Renal cortical epithelial cell (primary cell): Measurements from ENCODE around the gene PNKD. TPM values are rescaled to one million over a fixed set of nuclear protein-coding genes. Genes with fewer than 3 reads are reported as not detected.

Experiments
- DNase-seq: peaks from one replicate; pipeline ENCODE4 v3.0.0-alpha.2; 2011; ENCODE audit warnings: low read depth
- total RNA-seq: library from RNA; depleted of rRNA; stranded (reverse); fragments of >200 nt; gene quantifications from 2 replicates; pipeline ENCODE4 v1.2.3, GENCODE V29; 2014

Gene PNKD
- total RNA-seq, 1 donor from 2014 or later = 74.1 TPM

DNA sequence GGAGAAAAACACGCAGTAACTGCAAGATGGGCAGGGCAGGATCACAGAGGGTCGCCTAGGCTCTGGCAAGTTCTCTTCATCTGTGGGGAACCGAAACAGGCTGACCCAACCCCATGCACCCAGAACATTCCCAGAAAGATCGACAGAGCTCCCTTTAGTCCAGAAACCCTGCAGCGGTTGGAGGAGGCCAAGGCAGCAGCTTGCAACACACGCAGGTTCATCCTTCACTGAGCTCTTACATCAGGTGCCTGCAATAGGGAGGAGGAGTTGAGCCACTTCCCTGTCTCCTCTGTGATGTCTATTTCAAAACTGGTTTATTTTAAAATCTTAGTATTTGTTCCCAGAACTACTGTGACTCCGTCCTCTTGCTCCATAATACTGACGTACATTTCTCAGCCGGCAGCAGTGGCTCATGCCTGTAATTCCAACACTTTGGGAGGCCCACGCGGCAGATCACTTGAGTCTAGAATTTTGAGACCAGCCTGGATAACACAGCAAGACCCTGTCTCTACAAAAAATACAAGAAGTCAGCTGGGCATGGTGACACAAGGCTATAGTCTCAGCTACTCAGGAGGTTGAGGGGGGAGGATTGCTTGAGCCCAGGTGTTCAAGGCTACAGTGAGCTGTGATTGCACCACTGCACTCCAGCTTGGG lies 100.2 kb downstream of the PNKD start:
- DNase-seq = peak; percentile 42

DNA sequence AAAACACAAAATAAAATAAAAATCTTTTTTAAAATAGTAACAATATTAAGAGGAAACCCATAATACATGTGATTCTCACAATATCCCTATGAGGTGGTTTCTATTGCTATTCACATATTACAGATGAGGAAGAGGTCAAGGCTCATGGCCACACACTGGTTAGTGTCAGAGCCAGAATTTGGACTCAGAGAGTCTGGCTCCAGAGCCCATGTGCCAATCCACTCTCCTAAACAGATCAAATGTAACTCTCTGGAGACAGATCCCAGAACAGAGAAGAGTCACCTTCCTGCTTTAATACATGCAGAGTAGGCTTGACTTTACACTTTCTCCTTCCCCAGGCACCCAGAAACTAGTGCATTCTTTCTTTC lies 101.6 kb downstream of the PNKD start:
- no peak for DNase-seq

DNA sequence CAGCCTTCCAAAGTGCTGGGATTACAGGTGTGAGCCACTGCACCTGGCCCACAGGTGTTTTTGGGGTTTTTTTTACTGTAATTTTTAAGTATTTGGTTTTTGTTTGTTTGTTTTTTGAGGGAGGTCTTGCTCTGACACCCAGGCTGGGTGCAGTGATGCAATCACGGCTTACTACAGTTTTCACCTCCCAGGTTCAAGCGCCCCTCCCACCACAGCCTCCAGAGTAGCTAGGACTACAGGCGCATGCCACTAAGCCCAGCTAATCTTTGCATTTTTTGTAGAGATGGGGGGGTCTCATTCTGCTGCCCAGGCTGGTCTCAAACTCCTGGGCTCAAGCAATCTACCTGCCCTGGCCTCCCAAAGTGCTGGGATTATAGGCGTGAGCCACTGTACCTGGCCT lies 104.5 kb downstream of the PNKD start:
- no peak for DNase-seq

GRCh38 chr2:218375212-218375611 lies 104.9 kb downstream of the PNKD start:
- DNase-seq = no peak

- no peak for DNase-seq
Measured at GRCh38 chr2:218378053-218378452, 107.7 kb downstream of the PNKD start.

DNA sequence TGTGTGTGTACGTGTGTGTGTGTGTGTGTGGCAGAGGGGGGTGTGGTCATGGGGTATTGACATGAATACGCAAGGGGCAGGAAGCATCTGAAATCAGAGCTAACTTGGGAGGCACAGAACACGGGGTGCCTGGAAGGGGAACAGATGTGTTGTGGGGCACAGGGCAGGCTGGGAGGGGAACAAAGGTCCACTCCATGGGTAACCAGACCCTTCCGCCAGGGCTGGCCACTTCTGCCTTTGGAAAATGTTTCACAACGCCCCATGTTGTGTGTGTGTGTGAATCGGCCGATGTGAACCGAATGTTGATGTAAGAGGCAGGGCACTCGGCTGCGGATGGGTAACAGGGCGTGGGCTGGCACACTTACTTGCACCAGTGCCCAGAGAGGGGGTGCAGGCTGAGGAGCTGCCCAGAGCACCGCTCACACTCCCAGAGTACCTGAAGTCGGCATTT lies 111.6 kb downstream of the PNKD start, which contains the start of gene SLC11A1:
SLC11A1 (plus strand) TSS at position 358 of the 451 bp plus-strand sequence. CDS start 96 bp downstream, outside the sequence.
- DNase-seq = no peak

DNA sequence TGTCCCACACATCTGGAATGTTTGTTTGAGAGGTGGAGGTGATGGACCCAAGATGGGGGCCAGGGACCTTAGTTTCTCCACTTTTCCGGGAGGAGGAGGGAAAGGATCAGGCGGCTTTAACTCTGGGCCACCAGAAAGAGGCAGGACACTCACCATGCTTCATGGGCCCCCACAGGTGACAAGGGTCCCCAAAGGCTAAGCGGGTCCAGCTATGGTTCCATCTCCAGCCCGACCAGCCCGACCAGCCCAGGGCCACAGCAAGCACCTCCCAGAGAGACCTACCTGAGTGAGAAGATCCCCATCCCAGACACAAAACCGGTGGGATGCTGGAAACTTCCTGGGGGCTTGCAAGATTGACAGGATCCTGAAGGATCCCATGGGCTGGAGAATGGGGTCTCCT lies 112.5 kb downstream of the PNKD start:
- DNase-seq = no peak

DNA sequence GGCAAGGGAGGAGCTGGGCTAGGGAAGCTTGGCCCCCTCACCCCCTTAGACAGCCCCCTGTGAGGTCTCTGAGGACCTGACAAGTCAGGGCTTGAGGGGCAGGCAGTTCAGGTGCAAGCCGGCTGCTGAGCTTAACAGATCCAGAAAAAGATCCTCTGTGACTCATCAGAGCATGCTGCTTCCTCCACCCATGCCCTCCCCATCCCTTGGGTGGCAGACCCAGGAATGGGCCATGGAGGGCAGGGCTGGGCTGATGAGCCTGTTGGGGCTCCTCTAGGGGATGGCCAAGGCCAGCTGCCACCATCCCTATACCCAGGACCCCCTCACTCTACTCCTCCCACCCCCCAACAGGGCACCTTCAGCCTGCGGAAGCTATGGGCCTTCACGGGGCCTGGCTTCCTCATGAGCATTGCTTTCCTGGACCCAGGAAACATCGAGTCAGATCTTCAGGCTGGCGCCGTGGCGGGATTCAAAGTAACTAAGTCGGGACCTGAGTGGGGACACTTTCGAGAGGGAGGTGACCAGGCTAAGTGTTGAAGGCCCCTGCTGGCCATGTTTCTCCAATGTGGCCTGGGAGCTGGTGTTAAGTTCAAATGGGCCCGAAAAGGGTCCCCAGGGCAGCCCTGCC lies 113.7 kb downstream of the PNKD start:
- DNase-seq = no peak

DNA sequence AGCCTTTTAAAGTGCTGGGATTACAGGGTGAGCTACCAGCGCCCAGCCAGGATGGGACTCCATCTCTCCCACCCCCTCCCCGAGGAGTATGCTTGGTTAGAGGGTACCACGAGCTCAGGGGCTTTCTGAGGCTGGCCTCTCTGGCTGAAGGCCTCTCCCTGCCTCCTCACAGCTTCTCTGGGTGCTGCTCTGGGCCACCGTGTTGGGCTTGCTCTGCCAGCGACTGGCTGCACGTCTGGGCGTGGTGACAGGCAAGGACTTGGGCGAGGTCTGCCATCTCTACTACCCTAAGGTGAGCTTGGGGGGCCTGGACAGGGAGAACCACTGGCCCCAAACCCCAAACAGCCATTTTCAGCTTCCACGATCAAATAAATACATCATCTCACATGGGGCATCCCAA lies 114.7 kb downstream of the PNKD start:
- no peak for DNase-seq

DNA sequence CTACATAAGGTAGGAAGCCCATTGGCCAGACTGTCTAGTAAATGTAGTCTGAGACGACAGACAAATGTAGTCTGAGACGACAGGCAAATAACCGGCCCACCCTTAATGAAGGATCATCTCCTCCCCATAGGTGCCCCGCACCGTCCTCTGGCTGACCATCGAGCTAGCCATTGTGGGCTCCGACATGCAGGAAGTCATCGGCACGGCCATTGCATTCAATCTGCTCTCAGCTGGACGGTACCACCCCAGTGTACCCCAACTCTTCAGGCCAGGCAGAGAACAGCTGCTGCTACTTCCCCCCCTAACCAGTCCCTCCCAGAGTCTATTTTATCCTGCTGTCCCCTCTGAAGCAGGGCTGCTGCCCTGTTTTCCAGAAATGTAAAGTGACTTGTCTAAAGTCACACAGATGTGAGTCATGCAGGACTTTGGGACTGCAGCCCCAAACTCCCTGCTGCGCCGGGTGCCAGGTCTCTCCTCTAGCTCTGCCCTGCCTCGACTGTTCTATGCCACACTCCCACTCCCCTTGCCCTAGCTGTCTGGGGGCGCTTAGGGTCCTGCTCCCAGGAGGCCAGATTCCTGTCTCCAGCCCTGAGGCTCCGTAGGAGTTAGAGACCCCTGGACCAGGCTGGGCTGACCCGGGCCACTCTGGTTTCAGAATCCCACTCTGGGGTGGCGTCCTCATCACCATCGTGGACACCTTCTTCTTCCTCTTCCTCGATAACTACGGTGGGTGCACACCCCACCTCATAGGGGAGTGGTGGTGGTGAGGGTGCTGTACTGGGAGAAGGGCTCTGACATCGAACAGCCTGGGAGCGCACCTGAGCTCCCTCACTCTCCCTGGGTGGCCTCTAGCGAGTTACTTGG lies 116.4 kb downstream of the PNKD start:
- DNase-seq = no peak

- peak; percentile 81 for DNase-seq
Measured at GRCh38 chr2:218387369-218388194, 117.3 kb downstream of the PNKD start.

DNA sequence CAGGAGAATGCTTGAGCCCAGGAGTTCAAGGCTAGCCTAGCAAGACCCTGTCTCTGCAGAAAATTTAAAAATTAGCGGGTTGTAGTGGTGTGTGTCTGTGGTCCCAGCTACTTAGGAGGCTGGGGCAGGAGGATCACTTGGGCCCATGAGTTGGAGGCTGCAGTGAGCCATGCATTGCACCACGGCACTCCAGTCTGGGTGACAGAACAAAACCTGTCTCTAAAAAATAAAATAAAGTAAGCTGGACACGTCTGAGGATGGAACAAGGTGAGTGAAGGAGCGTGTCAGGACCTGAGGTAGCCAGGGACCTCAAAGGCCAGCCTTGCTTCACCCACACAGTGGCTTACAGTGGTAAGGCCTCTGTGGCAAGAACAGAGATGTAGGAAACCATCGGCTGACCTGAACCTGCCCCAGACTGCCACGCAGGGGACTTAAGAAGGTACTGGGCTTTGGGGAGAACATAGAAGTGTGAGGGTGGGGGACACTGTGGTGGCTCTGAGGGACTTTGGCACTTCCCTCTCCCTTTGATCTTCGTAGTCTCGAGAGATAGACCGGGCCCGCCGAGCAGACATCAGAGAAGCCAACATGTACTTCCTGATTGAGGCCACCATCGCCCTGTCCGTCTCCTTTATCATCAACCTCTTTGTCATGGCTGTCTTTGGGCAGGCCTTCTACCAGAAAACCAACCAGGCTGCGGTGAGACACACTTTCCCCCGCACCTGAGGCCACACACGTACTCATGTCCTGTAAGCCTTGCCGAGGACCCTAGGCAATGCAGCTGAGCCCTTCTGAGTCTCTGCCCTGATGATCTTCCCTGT lies 119.2 kb downstream of the PNKD start:
- no peak for DNase-seq

GRCh38 chr2:218391202-218391601 lies 120.9 kb downstream of the PNKD start:
- DNase-seq = no peak

DNA sequence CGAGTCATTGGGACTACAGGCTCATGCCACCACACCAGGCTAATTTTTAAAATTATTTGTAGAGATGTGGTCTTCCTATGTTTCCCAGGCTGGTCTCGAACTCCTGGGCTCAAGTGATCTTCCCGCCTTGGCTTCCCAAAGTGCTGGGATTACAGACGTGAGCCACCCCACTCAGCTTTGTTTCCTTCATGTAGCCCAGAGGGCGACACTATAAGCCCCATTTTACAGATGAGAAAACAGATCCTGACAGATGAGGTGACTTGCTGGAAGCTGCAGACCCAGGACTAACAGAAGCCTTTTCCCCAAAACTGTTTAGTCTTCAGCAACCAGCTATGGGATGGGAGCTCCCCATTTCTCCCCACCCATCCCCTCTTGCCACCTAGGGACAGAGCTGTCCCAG lies 122.1 kb downstream of the PNKD start:
- no peak for DNase-seq

DNA sequence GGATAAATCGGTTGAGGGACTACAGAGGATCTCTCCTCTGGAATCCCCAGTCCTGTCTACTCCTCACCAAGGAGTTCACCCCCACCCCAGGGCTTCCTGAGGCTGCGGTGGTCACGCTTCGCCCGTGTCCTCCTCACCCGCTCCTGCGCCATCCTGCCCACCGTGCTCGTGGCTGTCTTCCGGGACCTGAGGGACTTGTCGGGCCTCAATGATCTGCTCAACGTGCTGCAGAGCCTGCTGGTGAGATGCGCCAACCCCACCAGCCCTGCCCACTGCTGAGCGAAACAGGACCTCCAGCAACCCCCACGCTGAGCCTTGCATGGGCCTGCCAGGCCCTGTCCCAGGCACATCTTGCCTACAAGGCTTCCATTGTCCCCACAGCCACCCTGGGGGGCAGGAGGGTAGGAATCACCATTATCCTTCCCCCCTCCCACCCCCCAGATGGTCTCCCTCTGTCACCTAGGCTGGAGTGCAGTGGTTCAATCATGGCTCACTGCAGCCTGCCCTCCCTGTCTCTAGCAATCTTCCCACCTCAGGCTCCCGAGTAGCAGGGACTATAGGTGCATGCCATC lies 122.7 kb downstream of the PNKD start:
- no peak for DNase-seq

DNA sequence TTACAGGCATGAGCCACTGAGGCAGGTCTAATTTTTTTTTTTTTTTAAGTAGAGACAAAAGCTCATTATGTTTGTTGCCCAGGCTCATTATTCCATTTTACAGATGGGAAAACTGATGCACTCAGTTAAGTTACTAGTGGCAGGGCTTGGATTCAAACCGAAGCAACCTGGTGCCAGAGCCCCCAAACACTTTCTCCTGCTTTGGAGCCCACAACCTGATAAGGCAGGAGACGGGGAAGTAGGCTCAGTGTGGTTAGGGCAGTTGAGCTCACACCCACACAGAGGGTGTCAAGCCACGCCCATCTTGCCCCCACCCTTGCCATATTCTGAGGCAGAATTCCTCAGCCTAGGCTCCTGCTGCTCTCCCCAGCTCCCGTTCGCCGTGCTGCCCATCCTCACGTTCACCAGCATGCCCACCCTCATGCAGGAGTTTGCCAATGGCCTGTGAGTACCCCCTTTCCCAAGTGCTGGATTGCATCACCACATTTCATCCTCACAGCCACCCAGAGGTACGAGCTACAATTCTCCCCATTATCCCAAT lies 123.5 kb downstream of the PNKD start:
- DNase-seq = no peak

GRCh38 chr2:218394298-218395089 lies 124.2 kb downstream of the PNKD start:
- no peak for DNase-seq

DNA sequence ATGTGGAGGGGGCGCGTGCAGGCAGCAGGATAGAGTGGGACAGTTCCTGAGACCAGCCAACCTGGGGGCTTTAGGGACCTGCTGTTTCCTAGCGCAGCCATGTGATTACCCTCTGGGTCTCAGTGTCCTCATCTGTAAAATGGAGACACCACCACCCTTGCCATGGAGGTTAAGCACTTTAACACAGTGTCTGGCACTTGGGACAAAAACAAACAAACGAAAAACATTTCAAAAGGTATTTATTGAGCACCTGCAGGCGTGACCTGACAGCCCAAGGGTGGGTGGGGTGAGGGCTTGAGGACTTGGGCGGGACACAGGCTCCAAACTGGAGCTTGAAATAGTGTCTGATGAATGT lies 124.7 kb downstream of the PNKD start:
- DNase-seq = no peak

- DNase-seq = no peak
Measured at GRCh38 chr2:218395456-218395825, 125.1 kb downstream of the PNKD start.
